Ectodermal cell (in vitro differentiated cells): ENCODE results near the gene CNFN.
A peak's percentile ranks its signal among the peaks of the same experiment; 100 is the strongest.

Experiments
- H3K27ac ChIP-seq: 2 replicates; pipeline ENCODE4 v1.7.0; 2013; ENCODE audit warnings: mild to moderate bottlenecking, low read depth, low read length; ENCODE audit not compliant: insufficient read depth, poor library complexity, severe bottlenecking
- H3K27me3 ChIP-seq: 2 replicates; pipeline ENCODE4 v1.7.0; 2013; ENCODE audit warnings: mild to moderate bottlenecking, low read length; ENCODE audit not compliant: insufficient read depth, control insufficient read depth, poor library complexity, severe bottlenecking
- H3K36me3 ChIP-seq: one replicate; pipeline ENCODE4 v1.7.0; 2013; ENCODE audit warnings: low read length; ENCODE audit not compliant: control insufficient read depth, insufficient read depth
- H3K4me1 ChIP-seq: one replicate; pipeline ENCODE4 v1.7.0; 2013; ENCODE audit warnings: low read length; ENCODE audit not compliant: control insufficient read depth, insufficient read depth
- H3K4me3 ChIP-seq: 2 replicates; pipeline ENCODE4 v1.7.0; 2013; ENCODE audit warnings: low read depth, low read length, control low read depth; ENCODE audit not compliant: insufficient read depth
- H3K9me3 ChIP-seq: 2 replicates; pipeline ENCODE4 v1.7.0; 2013; ENCODE audit warnings: mild to moderate bottlenecking, low read length, moderate library complexity; ENCODE audit not compliant: control insufficient read depth
- WGBS, 2 experiments: methylation state at CpG; one replicate each; pipeline ENCODE4 v1.1.7; 2013; ENCODE audit warnings: missing lambda C conversion rate in 2 of 2; 5-methylcytosine and 5-hydroxymethylcytosine counted together

The CNFN gene

DNA sequence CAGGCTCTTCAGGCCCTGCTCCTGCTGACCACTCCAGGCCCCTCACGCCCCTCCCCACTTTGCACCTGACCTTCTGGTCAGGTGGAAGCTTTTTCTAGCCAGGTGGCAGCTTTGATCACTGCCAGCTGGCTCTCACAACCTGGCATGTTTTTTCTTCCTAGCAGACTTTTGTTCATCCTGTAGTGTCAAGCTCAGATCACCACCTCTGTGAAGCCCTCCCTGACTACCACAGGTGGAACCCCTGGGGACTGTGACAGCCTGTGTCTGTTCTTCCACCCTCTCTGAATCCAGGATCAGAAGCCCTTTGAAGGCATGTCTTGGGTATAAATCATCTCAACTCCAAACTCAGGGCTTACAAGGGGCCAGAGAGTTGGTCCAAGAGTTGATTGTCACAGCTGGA is 10.3 kb upstream of the CNFN start:
- Histone ChIP-seq H3K27me3 (no peaks in the 10 kb centered on the region), H3K36me3 (no peaks in the 10 kb centered on the region), H3K4me3 (no peak overlapping the region), H3K9me3 (no peaks in the 10 kb centered on the region), H3K4me1 (peaks cover 15% of the 10 kb centered on the region), H3K27ac (no peak overlapping the region)
- WGBS, 2 experiments = 86 to 96% methylated on average over 1 of the region's 1 CpG

DNA sequence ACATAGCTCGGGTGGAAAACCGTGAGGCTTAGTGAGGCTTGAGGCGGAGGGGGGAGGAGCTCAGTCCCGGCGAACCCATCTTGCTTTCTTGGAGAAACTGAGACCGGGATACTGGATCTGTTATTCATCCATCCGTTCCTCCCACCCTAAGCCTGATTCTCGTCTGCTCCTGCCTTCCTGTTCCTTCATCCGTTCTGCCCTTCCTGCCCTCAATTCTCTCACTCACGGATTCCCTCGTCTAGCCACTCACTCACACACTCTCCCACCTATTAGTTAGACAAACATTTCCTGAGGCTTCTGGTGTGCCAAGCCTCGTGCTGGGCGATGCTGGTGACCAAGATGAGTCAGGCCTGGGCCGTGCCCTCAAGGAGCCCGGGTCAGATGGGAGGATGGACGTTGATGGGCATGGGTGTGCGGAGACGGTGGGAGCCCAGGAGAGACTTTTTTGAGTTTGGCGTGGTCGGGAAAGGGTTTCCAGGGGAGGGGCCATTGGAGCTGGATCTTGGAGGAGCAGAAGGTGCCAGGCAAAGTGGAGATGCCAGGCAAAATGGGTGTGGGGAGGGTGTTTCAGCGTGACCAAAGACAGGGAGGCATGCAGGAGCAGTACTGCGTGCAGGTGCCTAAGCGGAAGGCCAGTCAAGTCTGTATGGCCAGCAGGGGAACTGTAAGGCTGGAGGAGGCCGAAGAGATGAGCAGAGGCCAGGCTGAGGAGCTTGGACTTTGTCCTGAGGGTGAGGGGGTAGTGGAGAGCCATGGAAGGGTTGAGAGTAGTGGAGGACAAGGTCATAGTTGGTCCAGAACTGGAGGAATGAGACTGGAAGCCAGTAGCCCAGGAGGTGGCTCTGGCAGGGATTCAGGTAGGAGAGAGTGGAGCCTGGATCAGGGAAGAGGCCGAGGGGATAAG is 7.4 kb upstream of the CNFN start:
- WGBS, 2 experiments = 23 to 24% methylated on average over 25 of the region's 25 CpGs
- H3K9me3 ChIP-seq = no peaks in the 10 kb centered on the region

DNA sequence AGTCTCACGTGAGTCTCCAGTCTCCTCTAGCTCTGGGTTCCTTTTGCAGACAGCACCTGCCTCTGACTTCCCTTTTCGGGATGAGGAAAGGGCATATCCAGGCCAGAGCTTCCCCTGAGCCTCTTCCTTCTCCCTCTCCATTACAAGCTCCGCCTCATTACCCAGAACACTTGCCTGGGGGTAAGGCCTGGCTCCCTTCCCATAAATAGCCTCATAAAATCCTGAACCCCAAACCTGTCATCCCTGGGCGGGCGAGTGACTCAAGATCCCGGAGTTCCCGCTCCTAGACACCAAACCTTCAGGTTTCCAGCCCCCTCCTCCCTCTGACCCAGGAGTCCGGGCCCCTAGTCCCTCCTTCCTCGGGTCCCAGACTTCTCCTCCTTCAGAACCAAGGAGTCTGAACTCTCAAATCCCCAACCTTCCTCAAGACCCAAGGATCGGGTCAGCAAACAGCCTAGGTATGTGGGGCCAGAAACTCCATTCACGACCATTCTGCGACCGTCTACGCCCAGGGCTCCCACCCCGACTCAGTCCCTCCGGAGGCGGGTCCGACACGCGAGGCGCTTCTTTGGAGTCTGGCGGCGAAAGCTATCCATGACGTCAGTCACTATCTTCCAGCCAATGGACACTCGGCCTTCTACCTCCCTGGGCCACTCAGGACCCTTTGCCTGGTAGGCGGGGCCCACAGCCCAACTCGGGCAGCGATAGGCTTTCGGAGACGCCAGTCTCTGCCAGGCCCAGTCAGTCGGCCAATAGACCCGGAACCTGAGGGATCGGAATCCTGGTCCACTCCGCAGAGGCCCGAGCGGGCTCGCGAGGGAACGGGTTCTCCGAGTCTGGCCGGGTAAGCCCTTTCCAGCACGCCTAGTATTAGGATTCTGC is 6.5 kb upstream of the CNFN start:
- Histone ChIP-seq H3K27me3 (peaks cover 6% of the 10 kb centered on the region), H3K4me3 (peak overlapping the region; percentile 71), H3K9me3 (no peaks in the 10 kb centered on the region), H3K36me3 (no peaks in the 10 kb centered on the region), H3K27ac (peak overlapping the region; percentile 65), H3K4me1 (peaks cover 20% of the 10 kb centered on the region)
- WGBS, 2 experiments = 2% methylated on average over 42 of the region's 42 CpGs

More for the DNA sequence above, 7.4 kb upstream of the CNFN start:
- Histone ChIP-seq H3K27me3 (no peaks in the 10 kb centered on the region), H3K4me3 (peak overlapping the region; percentile 71), H3K4me1 (peaks cover 20% of the 10 kb centered on the region), H3K27ac (no peak overlapping the region), H3K36me3 (no peaks in the 10 kb centered on the region)

DNA sequence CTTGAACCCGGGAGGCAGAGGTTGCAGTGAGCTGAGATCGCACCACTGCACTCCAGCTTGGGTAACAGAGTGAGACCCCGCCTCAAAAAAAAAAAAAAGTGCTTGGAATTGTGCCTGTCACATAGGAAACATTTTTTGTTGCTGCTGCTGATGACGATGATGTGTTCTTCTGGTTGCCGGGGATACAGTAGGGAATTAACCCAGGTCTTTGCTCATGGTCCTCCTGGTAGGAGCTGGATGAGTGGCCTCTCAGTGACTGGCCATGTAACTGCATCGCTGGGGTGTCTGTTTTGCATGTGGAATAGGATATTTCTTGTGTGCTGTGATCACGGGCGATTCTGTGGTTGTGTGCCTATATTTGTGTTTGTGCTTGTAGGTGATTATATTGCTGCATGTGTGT is 4.7 kb upstream of the CNFN start:
- H3K9me3 ChIP-seq = no peaks in the 10 kb centered on the region
- H3K4me1 ChIP-seq = peaks cover 16% of the 10 kb centered on the region
- WGBS, 2 experiments = 90 to 95% methylated on average over 8 of the region's 8 CpGs
- no peaks in the 10 kb centered on the region for H3K36me3 ChIP-seq
- no peak overlapping the region for H3K27ac ChIP-seq
- no peak overlapping the region for H3K4me3 ChIP-seq
- H3K27me3 ChIP-seq = peaks cover 16% of the 10 kb centered on the region

DNA sequence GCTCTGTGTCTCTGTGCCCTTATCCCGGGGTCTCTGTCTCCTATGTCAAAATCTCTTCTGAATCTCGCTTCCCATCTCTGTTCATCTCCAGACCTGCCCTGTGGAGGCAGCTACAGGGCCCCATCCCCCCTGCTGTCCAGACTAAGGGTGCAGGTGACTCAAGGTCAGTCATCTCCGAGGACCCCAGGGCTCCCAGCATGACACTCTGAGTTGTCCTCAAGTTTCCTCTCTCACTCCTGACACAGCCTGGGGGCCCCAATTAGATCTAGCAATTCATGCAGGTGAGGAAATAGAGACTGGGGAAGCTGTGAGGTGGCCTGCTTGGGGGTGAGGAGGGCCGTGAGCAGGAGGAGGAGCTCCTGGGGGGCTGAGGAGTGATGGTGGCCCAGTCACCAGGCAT is 2.1 kb upstream of the CNFN start:
- H3K27me3 ChIP-seq = peaks cover 23% of the 10 kb centered on the region
- 78 to 81% methylated on average over 4 of the region's 4 CpGs for WGBS, 2 experiments
- H3K4me1 ChIP-seq = peaks cover 12% of the 10 kb centered on the region
- no peaks in the 10 kb centered on the region for H3K36me3 ChIP-seq
- H3K9me3 ChIP-seq = no peaks in the 10 kb centered on the region
- H3K4me3 ChIP-seq = no peak overlapping the region
- no peak overlapping the region for H3K27ac ChIP-seq

DNA sequence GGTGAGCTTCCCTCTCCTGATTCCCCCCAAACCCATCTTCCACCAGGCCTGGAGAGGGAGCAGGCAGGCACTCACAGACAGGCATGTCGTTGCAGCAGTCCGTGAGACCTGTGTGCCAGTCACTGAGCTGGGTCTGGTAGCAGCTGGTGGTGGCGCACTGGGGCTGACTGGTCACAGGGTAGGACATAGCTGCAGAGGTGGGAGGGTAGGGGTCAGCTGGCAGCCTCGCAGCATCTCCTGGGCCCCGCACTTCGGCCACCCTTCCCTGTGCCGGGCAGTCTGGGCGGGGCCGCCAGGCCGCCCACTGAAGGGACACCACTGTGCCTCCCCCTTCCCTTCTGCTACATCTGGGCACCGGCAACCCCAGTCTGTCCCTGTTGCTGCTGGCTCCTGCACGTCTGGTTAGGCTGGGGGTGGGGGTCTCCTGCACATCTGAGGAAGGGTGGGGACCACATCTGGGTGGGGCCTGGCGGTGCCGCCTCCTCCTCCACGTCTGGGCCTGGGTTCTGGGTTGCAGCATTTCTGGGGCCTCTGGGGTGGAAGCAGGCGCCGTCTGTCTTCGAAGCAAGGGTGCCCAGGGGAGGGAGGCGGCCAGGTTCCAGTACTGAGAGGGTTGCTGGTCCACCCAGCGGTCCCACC is 1.1 kb downstream of the CNFN start:
- Histone ChIP-seq H3K36me3 (no peaks in the 10 kb centered on the region), H3K4me1 (no peaks in the 10 kb centered on the region), H3K27me3 (peaks cover 23% of the 10 kb centered on the region), H3K4me3 (no peak overlapping the region), H3K27ac (no peak overlapping the region), H3K9me3 (no peaks in the 10 kb centered on the region)
- 87 to 89% methylated on average over 20 of the region's 20 CpGs for WGBS, 2 experiments

DNA sequence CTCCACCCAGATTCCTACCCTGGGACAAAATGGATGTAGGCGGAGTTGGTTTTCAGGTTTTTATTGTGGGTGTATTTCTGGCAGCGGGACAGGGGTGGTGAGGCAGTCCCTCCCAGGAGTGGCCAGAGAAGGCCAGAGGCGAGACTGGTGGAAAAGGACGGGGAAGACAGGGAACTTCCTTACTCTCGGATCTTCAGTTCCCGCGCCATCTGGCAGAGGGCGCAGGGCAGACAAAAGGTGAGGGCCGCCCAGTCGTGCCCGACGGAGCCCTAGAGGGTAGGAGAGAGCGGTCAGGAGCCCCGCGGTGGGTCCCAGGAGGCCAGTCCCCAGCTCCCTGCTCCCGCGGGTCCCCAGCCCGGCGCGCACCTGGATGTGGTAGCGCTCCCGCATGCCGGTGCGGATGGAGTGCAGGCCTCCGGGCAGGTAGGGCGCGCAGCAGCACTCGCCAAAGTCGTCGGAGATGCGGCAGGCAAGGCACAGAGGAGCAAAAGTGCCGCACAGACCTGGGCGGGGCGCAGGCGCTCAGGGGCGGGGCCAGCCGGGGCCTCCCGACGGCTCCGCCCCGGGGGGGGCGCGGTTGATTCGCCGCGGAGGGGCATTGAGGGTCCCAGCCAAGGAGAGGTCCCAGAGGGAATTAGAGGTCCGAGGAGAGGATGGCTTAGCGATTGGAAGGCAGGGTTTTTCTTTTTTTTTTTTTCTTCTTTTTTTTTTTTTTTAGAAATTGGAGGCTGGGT is 3.0 kb downstream of the CNFN start:
- Histone ChIP-seq H3K4me1 (no peaks in the 10 kb centered on the region), H3K9me3 (no peaks in the 10 kb centered on the region), H3K4me3 (peak overlapping the region; percentile 47), H3K36me3 (no peaks in the 10 kb centered on the region), H3K27me3 (peaks cover 21% of the 10 kb centered on the region), H3K27ac (no peak overlapping the region)
- 1% methylated on average over 48 of the region's 48 CpGs for WGBS, 2 experiments

DNA sequence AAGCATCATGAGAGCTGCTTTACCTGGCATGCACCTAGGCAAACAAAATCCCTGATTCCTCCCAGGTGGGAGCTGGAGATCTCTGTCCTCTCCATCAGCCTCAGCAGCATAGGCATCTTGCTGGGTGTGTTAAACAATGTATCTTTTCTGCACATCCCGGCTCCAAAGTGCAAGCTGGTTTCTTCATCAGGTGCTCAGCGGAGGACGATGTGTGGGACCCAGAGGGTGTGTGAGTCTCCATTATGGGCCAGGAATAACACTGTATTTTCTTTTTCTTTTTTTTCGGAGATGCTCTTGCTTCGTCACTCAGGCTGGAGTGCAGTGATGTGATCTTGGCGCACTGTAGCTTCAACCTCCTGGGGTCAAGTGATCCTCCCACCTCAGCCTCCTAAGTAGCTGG is 9.9 kb downstream of the CNFN start:
- no peak overlapping the region for H3K4me3 ChIP-seq
- H3K9me3 ChIP-seq = no peaks in the 10 kb centered on the region
- H3K4me1 ChIP-seq = no peaks in the 10 kb centered on the region
- H3K27ac ChIP-seq = no peak overlapping the region
- no peaks in the 10 kb centered on the region for H3K27me3 ChIP-seq
- H3K36me3 ChIP-seq = peaks cover 1% of the 10 kb centered on the region
- 90 to 94% methylated on average over 6 of the region's 6 CpGs for WGBS, 2 experiments

DNA sequence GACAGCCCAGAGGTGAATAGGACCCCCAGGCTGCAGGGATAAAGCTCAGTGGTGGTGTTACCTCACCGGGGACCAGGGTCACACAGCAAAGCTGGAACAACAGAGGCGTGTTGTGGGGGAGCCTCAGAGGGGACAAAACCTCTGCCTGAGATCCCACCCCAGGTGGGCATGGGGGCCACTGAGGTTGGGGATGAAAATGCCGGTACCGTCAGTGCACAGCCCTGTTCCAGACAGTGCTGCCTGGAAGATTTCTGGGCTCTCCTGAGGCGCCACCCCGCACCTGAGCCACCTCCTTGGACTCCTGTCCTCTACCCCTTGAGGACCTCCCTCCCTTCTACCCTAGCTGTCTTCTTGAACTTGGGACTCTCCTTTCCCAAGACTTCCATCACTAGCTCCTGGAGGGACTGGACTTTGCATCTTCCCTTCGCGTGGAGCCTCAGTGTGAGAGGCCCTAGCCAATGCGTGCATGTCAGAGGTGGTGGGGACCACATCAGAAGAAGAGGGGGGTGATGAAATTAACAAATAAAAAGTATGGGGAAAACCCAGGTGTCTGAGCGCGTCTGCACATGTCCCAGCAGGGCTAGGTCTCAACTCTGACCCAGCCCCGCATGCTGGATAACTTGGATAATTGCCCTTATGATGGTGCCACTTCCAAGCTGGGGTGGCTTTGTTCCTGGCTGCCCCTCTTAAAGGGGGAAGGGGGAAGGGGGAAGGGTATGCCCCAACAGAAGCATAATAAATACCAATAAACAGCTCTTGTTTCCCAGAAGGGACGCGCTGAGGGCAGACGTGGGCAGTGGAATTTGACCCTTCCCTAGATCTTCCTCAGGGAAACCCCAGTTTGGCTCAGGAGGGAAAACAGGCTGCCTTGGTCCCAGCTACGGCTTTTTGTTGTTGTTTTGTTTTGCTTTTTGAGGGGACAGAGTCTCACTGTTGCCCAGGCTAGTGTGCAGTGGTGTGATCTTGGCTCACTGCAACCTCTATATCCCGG is 11.6 kb downstream of the CNFN start:
- Histone ChIP-seq H3K27ac (no peak overlapping the region), H3K36me3 (peaks cover 13% of the 10 kb centered on the region), H3K4me3 (no peak overlapping the region), H3K27me3 (no peaks in the 10 kb centered on the region), H3K4me1 (no peaks in the 10 kb centered on the region), H3K9me3 (no peaks in the 10 kb centered on the region)
- WGBS, 2 experiments = 91 to 93% methylated on average over 17 of the region's 17 CpGs
